Activated CD8-positive, alpha-beta memory T cell treated with anti-CD3 and anti-CD28 coated beads for 1 hour (primary cell): Measurements from ENCODE around the gene B4GALNT3.
"Not testable (repeated sequence)": the region's sequence is repeated elsewhere in the genome, so short reads cannot be mapped to it uniquely, and the experiment has no call there.

Experiments used
- DNase-seq, 2 donors: peaks; one replicate each; pipeline ENCODE4 v3.0.0-alpha.2; 2020; ENCODE audit warnings: low read depth in 1 of 2; ENCODE audit errors: extremely low read depth in 1 of 2

Gene B4GALNT3

GRCh38 chr12:459430-460258 is at the start of gene B4GALNT3:
TSS of gene B4GALNT3 (plus strand) at chr12:459939. CDS start at chr12:460377, 438 bp downstream.
- peak in 1 of 2 donors; percentile 8 for DNase-seq

DNA sequence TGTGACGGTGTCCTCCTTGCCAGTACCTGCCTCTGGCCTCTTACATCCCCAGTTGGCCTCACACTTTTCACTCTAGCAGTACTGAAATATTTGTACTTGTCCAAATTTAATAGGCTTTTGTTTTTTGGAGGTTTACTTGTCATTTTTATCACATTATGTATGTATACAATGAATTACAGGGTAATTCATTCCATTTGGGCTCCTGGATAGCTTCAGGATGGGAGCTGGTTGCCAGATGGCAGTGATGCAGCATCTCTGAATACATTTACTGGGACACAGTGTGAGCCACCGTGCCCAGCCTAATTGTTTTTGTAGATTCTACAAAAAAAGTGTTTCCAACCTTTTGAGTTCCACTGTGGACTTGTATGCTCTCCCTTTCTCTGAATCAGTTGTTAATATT is 44.9 kb upstream of the B4GALNT3 start:
- no peak for DNase-seq

DNA sequence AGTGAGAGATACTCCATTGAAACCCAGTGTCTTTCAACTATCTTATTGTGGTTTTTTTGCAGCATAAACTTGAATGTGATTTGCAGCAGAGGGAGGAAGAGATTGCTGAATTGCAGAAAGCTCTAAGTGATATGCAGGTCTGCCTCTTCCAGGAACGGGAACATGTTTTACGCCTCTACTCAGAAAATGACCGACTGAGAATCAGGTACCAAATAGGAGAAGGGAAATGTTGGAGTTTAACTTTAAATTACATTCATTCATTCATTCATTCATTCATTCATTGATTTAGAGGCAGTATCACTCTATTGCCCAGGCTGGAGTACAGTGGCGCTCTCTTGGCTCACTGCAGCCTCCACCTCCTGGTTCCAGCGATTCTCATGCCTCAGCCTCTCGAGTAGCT is 41.3 kb upstream of the B4GALNT3 start:
- DNase-seq: no peak

DNA sequence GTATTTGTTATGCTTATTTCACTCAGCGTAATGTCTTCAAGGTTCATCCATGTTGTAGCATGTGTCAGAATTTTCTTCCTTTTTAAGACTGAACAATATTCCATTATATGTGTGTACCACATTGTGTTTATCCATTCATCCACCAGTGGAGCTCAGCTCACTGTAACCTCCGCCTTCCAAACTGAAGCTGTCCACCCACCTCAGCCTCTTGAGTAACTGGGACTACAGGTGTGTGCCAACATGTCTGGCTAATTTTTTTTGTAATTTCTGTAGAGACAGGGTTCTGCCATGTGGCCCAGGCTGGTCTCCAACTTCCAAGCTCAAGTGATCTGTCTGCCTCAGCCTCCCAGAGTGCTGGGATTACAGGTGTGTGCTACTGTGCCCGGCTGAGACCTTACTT is 37.2 kb upstream of the B4GALNT3 start:
- DNase-seq: no peak

- not testable (repeated sequence) for DNase-seq
Observed at GRCh38 chr12:435737-436136, 24.0 kb upstream of the B4GALNT3 start.

DNA sequence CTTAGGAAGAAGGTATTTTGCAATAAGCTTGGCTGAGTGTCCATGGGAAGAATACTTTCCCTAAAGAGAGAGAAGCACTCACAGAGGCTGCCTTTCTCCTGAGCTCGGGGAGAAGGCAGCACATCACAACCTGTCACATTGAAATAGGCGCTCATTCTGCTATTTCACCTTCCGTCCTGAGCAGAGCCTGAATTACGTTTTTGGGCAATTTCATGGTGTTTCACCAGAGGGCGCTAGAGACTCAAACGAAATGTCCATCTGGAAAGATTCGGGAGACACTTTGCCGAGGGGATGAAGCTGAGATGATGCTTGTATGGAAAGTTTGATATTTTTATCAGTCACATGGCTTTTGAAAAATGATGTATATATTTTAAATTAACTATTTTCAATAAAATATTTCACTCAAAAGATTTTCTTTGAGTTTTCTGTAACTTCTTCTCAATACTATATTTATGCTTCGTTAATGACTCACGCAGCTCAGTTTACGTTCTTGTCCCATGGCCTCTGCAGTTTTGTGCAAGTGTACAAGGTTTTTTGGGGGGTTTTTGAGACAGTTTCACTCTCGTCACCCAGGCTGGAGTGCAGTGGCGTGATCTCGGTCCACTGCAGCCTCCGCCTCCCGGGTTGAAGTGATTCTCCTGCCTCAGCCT is 17.4 kb upstream of the B4GALNT3 start:
- DNase-seq: no peak

- DNase-seq: no peak
Observed at GRCh38 chr12:447141-447540, 12.6 kb upstream of the B4GALNT3 start.

DNA sequence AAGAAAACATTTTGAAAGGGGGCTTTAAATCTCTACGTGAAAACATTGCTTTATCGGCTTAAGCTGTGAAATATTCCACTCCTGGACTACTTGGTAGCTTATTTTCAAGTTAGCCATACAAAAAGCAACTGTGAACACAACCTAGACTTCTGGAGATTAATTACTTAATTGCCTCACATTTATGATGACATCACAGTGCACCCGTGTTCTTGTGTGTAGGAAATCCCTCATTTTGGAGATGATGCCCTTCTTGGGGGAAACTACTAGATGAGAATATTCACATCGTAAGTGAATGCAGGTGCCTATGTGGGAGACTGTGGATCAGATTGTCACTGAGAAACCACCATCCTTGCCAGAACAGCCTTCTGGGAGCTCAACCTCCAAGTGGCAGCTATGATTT is 10.5 kb upstream of the B4GALNT3 start:
- no peak for DNase-seq

GRCh38 chr12:450438-450837 is 9.3 kb upstream of the B4GALNT3 start:
- no peak for DNase-seq

DNA sequence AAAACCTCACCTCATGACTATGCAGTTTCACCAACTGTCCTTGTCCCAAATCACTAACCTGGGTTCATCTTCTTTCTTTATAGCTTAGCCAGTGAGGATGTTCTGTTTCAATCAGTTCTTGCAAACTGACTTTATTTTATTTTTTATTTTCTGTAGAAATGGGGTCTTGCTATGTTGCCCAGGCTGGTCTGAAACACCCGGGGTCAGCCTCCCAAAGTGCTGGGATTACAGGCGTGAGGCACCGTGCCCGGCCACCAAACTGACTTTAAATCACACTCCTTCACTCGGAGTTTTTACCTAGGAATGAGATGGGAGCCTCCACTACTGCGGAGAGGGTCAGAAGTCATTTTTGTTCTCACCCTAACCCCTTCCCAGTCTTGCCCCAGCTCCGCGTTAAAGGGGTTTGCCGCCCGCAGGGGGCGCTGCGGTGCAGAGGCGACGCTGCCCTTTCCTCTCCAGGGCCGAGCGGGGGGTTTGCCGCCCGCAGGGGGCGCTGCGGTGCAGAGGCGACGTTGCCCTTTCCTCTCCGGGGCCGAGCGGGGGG is 7.0 kb upstream of the B4GALNT3 start:
- DNase-seq: peak; percentile 13 to 25

- no peak for DNase-seq
Observed at GRCh38 chr12:454833-455232, 4.9 kb upstream of the B4GALNT3 start.

DNA sequence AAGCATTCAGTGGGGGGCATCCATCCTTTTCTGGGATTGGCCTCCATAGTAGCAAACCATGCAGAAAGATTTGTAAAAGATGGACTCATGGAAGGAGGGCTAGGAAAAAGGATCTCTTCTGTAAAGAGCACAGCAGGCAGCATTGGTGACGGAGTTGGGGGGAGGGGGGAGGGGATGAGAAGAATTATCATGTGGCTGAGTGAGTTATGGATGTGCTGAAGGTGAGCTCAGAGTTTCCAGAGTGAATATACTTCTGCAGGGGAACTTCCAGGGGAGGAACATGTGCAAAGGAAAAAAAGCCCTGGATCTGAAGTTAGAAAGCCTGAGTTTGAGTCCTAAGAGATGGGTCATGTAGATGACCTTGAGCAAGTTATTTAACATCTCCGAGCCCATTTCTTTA is 3.9 kb upstream of the B4GALNT3 start:
- no peak for DNase-seq

- DNase-seq: no peak
Observed at GRCh38 chr12:457676-458075, 2.1 kb upstream of the B4GALNT3 start.

DNA sequence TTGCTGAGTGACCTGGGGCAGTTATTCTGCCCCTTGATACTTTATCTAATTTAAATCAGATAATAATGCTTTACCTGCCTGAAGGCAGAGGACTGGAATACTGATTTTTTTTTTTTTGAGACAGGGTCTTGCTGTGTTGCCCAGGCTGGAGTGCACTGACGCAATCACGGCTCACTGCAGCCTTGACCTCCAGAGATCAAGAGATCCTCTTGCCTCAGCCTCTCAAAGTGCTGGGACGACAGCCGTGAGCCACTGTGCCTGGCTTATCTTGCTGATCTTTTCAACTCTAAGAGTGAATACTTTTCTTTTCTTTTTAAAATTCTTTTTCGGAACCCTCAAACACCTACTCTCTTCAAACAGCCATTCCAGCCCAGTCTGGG is 699 bp upstream of the B4GALNT3 start:
- DNase-seq: no peak

GRCh38 chr12:460261-461230 is 807 bp downstream of the B4GALNT3 start:
- DNase-seq: peak in 1 of 2 donors; percentile 11

DNA sequence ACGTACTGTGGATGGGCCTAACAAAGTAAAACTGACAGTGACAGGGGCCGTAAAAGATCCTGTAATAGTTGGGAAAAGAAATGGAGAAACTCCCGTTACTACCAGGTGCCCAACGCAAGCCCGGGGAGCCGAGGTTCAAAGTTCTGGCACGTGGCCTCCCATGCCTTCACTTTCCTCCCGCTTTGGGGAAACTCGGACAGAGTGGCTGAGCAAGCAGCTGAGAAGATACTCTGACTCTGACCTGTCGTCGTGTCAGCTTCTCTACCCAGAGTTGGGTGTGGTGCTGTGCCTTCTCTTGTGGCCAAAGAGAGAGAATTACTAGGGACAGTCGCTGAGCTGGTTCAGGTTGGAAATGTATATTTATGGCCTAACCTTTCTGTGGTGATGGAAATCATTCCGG is 1.7 kb downstream of the B4GALNT3 start:
- no peak for DNase-seq

GRCh38 chr12:462936-463705 is 3.4 kb downstream of the B4GALNT3 start:
- DNase-seq: no peak

DNA sequence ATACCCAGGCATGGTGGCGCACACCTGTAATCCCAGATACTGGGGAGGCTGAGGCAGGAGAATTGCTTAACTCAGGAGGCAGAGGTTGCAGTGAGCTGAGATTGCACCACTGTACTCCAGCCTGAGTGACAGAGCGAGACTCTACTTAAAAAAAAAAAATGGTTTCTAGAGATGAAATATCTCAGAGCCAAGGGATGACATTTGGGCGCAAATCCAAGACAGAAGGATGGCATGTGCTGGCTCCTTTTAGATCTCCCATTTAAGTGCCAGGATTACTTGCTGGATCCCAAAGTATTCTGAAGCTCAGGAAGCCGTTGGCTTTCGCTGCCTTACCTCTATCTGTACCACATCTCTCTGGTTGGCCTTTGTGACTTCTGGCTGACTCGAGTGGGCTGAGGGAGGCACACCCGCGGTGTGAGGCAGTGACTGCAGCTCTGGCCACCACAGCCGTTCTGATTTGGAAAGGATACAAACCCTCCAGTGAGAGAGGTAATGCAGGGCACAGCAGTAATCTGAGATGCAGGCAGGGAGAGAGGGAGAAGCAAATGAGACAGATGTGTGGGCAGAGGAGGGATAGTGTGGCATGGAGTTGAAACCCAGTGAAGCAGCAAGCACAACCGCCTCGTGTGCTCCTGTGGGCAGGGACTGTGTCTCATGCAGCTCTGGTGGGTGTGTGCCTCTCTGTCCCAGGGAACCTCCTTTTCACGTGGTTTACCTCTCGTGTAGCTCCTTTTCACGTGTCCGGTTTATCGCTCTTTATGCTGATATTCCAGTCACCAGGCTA is 4.9 kb downstream of the B4GALNT3 start:
- DNase-seq: no peak

DNA sequence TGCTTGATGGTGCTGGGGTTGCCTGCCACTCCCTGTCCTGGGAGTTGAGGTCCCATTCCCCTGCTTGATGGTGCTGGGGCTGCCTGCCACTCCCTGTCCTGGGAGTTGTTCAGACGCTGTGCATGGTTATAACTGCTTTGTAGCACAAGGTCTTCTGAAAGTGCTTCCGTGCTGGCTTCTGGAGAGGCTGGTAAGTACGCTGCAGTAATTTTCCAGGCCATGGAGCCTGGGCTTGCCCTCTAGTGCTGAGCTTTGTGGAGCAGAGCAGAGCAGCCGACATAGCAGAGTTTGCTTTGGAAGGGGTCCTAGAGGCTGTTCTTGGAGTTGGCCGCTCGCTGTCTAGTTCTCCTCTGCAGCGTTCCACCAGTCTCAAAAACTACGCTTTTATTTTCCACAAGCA is 6.3 kb downstream of the B4GALNT3 start:
- DNase-seq: no peak
